ENCODE measurements around the gene CTIF.

CTIF gene

DNA sequence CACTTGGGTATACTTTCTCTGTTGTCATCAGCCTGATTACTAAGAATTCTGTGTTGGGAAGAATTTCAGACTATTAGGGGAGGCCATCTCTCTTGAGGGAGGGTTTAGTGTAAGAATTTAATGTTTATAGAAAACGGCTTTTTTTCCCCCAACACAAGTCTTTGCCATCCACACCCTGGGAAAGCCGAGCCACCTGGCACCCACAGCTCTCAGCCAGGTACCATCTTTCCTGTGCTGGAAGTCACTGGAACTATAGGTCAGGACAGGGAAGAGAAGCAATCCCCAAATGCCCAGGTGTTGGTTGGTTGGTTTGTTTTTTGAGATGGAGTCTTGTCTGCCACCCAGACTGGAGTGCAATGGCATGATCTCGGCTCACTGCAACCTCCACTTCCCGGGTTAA, 256.9 kb downstream of the CTIF start:
- DNase-seq = no peak

DNA sequence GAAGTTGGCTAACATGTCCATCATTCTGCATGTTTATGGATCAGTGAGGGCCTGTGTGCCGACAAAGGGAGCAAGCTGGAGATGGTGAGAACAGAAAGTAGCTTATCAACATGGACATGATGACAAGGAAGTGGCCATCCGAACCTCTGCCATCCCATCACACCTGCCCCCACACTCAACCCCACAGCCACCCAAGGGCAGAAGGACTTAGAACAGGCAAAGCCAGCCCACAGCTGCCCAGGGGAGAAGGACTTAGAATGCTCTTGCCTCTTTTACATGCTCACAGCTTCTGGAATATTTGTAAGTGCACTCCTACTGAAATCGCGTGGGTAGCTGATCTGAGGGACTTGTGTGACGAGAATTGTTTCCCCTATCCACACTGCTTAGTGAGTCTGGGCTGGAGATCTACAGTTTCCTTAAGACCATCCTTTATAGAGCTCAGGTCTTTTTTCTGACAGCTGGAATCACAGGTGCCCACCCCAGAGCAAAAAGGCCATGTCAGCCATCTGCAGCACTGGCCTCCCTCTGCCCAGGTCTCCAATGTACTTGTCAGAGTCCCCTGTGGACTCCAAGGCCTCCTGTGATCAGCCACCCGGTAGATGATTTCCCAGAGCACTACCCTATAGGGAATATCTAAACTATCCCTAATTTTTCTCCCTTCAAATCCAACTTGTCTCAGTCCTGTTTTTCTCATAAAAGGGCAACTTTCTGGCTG, 257.8 kb downstream of the CTIF start:
- no peak for DNase-seq

DNA sequence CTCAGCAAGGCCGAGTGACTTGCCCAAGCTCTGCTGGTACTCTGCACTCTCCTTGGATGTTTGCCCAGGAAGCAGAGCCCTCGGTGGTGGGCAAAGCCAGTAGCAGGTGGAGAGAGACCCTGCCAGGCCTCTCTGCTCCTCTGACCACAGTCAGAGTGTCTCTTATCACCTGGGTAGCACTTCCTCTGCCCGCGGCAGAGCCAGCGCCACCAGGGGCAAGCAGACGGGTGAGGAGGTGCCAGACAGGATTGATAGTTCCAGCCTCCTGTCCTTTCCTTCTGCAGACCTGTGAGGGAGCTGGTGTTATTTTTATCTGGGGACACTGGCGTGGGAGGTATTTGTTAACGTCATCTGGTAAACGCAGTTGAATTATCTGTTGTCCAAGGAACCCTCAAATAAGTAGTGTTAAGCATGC, 259.0 kb downstream of the CTIF start:
- DNase-seq = no peak

DNA sequence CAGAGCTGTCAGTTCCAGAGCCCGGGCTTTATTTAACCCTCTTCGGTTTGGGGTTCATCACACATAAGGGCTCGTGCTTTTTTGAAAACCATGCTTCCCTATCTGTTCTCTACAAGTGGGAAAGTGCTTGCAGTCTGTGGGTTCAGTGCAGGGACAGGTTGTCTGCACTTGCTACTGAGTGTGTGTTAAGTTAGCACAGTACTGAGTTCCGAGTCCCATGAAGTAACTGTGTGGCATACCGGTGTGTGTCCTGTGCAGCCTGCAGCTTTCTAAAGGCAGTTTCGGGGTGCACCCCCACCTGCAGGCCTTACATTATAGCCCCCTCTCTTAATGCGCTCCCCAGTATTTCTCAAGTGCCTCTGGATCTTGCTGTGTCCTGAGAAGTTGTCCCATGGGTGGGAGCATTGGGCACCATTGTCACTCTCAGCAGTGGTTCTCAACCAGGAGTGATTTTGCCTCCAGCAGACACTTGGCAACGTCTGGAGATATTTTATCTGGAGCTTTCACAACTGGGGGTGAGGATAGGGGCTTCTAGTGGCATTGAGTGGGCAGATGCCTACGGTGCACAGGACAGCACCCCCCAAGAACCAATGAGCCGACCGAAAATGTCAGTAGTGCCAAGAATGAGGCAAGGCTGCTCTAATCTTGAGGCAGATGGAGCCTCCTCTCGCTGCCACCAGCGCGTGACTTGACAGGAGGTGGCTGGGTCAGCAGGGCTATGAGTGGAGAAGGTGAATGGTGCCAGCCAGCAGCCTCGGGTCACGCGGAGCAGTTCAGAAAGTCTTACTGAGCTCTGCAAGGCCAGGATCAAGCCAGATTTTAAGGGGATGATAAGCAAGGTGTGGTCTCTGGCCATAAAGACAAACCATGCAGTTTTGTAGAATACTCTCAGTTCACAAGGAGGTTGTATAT, 259.8 kb downstream of the CTIF start:
- DNase-seq = no peak

DNA sequence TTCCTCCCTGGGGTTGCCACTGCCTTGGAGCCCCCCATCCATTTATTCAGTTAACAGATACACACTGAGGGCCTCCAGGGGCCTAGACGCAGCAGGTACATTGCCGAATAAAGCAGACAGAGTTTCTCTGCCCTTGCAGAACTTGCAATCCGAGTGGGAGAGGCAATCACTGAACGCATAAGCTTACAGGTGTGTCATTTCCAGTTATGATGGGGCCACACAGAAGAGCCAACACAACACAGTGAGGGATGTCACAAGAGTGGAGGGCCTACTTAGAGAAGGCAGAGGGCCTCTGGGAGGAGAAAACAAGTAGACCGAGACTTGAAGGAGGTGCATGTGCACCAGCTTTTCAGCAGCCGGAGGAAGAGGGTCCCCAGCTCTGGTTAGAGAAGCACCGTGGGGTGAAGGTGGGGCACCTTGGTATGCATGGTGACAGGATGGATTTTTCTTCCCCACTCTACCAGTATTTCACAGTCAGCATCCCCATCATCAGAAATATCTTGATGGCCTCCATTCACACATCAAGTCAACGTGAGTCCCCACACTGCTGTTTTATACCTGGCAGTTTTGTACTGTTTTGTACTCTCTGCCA, 261.0 kb downstream of the CTIF start:
- DNase-seq = no peak

DNA sequence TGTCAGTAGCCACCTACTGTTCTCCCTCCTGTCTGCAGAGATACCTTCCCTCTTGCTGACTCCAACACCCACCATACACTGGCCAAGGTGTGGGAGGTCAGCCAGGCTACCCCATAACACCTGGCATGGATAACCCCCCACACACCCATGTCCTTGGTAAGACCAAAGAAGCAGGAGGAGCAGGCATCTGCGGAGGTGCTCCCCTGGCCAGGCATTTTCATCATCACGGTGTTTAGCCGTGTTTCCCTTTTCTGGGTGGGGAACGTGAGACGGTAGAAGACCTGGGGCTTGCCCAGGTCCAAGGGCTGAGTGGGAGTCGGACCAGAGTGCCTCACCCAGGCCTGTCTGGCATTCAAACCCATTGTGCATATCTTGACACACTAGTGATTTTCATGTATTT, 261.6 kb downstream of the CTIF start:
- no peak for DNase-seq

DNA sequence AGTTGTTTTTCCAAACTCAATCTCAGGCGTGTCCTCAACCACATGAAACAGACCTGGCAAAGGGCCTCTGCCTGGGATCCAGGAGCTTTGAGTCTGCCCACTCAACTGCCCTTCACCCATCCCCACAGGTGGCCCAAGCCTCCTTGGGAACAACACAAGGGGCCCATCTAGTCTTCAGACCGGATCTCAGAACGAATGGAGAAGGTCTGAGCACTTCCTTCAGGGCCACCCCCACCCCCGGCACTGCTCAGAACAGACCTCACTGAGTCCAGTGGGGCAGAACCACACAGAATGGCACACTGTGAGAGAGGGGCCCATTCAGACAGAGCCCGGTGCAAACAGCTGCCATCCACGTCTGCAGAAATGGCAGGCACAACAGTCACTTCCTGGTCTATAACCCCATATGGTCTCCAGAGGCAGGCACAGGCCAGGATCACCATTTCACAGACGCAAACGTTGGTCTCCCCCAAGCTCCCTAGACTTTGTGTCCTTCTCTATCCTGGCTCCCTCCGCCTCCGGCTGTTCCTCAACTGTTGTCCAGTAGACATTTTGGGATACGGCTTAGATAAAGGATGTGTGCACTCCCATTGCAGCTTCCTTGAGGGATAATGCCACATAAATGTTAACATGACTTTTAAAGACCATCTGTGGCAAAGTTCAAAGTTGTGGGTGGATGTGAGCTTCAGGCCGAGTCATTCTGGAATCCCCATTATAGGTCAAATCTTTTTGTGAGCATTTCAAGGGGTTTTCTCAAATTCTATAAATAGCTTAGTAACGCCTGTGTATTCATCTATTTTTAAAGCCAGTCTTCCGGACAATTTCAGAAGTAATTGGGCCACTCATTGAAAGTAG, 262.3 kb downstream of the CTIF start:
- DNase-seq = no peak

DNA sequence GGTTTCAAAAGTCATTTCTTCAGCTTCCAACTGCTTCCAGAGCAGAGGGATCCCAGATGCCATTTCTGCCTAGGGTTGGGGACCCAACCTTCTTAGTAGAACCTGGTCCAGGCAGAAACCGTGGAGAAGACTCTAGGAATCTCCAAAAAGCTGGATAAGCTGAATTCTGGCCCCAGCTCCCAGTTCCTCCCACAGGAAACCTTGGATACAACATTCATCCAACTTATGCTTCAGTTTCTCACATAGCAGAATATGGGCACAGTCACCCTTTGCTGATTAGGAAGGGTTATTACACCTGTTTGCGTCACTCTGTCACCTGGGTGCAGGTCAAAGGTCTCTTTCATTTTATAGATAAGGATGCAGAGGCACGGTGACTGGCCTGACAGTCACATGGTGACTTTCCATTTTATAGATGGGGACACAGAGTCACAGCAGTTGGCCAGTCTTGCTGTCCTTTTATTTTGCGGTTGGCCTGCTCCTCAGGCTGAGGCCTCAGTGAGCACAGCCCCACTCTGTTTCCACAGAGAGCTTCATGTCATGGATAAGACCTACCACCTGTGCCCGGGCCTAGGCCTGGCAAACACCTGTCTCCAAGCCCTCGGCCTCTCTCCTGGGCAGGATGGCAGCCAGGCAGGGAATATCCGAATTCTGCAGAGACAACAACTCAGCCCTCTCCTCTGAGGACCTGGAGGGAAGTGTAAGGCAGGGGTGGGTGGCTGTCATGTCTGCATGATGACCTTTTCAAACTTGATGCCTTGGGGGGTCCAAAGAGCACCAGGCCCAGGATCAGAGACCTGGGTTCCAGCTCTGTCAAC, 263.1 kb downstream of the CTIF start:
- DNase-seq = no peak

DNA sequence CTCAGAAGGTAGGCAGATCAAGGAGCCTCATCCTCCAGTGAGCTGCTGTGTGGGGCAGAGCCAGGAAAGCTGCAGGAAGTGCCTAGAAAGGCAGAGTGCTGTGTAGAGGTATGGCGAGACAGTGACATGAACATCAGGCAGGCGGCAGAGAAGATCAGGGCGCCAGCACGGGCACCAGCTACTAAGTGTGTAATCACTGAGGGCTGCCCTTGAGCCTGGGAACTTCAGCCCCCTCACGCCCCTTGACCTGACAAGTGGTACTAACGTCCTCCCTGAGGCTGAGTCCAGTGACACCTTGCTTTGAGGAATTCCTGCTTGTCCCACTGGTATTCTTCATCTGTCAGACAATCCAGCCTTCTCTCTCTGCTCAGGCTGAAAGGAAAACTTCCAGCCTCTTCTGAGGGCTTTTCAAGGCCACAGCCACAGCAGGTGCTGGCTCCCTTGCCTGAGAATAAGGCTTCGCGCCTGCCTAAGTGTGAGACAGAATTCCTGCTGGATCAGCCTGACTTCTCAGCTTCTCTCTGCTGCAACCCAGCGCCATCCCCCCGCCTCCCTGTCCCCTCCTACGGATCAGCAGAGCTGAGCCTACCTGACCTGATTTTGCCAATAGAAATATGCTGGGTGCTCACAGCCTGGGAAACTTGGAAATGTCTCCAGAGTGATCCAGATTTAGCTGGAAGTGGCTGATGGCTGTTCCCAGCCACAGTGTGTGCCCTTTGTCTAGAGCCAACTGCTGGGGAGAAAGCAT, 263.9 kb downstream of the CTIF start:
- DNase-seq = no peak

DNA sequence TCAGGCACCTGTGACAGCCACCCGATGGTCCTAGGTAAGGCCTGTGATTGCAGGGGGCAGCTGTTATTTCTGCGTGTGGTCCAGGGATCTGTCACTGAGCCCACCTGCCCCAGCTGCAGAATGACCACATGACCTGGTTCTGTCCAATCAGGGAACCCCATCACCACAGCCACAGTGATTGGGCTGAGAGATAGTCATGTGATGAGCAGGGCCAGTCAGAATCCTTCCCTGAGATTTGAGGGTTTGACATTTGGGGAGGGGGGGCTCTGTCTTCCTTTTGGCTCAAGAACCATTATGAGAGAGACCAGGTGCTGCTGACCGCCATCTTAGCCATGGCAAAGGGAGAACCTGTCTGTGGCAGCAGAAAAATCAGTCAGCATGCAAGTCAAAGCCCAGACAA, 264.7 kb downstream of the CTIF start:
- DNase-seq = no peak

DNA sequence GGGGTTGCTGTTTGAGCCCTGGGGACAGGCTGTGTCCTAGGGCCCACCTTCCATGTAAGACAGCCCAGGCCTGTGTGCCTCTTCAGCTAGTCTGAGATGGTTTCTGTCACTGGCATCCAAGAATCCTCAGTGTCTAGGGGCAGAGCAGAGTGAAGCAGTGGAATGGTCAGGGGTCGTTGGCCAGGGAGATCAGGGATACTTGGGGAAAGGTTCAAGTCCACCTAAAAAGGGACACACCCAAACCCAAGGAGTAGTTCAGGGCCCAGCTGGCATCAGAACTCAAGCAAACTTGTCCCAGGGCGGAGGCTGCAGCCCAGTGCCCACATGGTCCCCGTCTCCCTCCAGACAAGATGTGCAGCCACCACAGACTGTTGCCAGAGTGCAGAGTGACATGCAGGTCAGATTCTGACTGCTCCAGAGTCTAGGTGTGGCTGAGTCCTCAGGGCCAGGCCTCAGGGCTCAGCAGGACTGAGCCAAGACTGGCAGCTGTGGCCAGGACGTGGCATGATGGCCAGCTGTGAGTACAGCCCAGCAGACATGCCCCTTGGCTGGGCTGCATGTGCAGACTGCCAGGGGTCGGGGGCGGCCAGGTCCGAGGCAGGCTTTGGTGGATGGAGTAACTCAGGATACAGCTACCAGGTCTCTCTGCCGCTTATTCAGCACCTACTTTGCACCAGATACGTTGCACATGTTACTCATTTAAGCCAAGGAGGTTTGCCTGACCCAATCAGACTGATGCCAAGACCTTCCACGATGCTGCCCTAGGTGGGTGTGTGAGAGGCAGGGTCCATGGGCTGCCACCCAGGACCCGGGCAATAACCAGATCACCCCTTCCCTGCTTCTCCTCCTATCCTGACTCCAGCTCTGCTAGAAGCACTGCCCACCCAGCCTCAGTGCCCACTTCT, 265.4 kb downstream of the CTIF start:
- no peak for DNase-seq

DNA sequence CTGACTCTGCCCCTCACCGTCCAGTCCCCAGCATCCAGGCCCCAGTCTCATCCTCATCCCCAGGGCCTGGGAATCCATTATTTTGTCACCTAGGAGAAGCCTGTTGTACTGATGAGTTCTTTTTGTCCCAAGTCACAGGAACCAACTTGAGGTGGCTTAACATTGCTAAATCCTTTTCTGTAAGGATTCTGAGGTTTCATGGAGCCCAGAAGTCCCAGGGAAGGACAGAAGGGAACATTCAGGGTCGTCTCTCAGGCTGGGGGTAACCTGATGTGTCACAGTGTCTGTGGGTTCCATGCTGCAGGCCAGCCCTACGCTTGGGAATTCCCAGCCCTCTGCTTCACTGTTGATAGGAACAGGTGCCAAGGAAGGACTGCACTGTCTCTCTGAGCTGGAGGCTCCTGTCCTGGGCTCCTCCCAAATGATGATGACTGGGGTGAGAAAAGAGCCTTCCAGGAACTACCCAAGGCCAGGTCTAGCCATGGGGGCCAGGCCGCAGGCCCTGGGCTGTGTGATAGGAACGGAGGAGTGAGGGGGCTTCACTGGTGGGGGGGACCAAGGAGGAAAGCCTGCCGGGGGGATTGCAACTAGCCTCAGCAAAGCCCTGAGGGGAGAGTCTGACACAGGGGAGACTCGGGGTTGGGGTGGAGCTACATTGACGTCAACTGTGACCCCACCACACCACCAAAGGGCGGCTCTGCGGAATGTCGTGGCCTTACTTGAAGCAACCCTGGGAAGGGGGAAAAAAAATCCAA, 266.2 kb downstream of the CTIF start:
- no peak for DNase-seq

DNA sequence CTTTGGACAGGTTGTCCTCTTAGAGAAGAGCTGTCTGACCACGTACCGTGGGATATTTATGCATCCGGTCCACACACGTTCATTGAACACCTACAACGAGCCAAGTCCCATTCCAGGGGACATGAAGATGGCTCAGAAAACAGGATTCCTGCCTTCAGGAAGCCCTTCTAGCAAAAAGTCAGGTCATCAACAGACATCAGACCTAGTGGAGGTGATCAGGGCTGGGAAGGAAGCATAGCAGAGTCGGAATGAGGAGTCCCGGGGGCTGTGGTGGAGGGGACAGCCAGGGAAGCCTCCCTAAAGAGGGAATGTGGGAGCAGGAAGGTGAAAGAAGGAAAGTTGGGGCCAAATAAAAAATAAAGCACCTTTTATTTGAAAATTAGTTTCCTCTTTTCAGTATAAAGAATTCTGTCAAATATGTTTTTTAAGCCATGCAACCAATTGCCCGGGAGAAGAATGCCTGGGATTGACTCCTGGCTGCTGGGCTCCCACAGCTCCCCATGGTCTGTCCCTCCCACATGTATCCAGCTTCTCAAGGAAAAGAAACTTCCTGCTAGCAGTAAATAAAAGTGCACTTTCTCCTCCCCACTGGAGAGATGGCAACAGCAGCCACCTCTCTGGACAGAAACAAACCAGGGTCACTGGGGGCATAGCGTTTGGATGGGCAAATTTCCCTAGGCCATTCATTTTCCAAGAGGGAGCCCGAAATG, 267.1 kb downstream of the CTIF start:
- DNase-seq = no peak

DNA sequence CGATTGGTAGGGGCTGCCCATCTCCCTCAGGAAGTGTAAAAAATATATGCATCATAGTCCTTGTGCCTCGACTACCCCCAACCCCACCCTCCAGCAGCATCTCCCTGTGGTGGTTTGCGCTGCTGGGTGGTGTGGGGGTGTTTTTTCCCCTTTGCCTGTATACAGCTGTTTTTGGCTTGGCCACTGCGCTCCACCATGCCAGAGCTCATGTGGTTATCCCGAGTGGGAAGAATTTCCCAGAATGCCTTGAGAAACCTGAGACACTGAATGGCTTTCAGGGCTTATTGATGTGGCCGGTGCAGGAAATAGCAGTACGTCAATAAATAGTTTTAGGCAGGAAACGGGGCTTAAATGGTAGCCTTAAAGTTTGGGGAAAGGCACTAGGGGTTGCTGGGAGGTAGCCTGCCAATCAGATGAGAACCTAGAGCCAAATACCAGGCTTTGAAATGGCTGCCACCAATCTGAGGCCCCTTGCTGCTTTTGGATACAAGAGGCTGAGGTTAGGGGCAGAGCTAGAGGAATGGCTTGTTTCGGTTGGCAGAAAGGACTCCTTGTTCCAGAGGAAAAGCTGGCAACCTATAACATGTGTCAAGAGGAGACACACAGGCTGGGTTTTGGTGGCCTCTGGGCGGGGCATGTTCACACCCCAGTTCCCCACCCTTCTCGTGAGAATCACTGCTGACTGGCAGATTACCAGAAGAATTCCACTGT, 267.9 kb downstream of the CTIF start:
- DNase-seq = no peak

DNA sequence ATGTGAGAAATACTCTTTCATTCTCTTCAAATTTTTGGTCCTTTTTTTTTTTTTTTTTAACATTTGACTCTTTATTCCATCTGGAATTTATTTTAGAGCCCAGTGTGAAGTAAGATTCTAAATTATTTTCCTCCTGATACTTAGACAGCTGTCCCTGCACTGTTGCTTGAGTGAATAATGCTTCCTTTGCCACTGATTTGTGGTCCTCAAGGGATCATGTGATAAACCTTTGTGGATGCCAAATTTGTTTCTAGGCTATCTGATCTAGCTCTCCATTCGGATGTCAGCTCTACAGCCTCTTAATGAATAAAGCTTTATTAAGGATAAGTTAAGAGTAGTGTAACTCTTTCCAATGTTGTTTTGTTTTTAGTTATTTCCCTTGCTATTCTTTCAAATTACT, 269.6 kb downstream of the CTIF start:
- no peak for DNase-seq

DNA sequence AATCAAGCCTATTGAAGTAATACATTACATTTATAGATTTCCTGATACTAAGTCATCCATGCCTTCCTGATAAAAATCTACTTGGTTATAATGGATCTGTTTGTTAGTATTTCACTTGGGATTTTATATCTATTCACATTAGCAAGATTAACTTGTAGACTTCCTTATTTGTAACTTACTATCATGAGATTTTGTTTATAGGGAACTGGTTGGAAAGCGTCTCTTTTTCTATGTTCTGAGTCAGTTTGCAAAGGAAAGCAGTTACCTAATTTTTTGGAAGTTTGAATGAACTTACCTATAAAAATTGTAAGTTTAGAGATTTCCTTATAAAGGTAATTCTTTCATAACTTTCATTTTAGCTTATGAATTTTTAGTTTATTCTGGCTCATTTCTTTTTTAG, 270.5 kb downstream of the CTIF start:
- DNase-seq = no peak

DNA sequence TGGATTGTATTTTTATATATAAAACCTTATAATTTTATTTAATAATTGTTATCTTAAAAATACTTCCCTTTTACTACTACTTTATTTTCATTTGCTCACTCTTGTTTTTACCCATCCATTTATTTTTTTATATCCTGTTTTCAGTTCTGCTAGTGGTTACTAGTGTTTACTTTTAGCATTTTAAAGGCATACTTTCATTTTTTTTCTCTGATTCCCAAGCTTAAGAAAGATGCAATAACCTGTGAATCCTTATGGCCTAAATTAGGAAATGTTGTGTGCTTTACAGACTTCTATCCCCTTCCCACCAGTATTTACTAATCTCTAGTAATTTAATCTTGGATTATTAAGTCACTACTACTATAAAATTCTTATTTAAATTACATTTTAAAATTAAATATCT, 272.0 kb downstream of the CTIF start:
- DNase-seq = no peak

DNA sequence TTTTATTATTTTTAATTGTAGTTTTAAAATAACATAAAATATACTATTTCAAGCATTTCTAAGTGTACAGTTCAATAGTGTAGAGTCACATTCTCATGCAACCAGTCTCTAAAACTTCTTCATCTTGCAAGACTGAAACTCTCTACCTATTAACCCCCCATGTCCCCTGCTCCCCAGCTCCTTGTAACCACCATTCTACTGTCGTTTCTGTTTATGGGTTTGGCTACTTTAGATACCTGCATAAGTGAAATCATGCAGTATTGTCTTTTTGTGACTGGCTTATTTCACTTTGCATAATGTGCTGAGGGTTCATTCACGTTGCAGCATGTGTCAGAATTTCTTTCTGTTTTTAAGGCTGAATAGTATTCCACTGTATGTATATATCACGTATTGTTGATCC, 272.6 kb downstream of the CTIF start:
- no peak for DNase-seq

All from SW 1271 (cell line).